ENCODE data around the gene LDLRAD1.
"Not testable (repeated sequence)": the region's sequence is repeated elsewhere in the genome, so short reads cannot be mapped to it uniquely, and the experiment has no call there.

- TF ChIP-seq POLR2A (IDR thresholded peaks at IDR 0.05; ENCODE audit: low read depth, low read length); POLR2AphosphoS5 (IDR thresholded peaks at IDR 0.05; ENCODE audit: low read depth, low read length); TAF1 (IDR thresholded peaks at IDR 0.05; ENCODE audit: borderline replicate concordance, low read depth, low read length): not testable (repeated sequence)
Observed at GRCh38 chr1:54003750-54004480, 14.1 kb downstream of the LDLRAD1 start.
